C4-2B (cell line): ENCODE results near the gene GOLGA6L2.

ENCODE experiments used
- ZFX ChIP-seq: fragments of 450-650 bp; IDR thresholded peaks from 2 replicates; pipeline ENCODE4 v1.6.1; 2017
- TF ChIP-seq, protein P1 (sequence below): fragments of 450-650 bp; conservative IDR thresholded peaks from 2 replicates; pipeline ENCODE4 v1.5.1; 2017; ENCODE audit warnings: mild to moderate bottlenecking

DNA sequence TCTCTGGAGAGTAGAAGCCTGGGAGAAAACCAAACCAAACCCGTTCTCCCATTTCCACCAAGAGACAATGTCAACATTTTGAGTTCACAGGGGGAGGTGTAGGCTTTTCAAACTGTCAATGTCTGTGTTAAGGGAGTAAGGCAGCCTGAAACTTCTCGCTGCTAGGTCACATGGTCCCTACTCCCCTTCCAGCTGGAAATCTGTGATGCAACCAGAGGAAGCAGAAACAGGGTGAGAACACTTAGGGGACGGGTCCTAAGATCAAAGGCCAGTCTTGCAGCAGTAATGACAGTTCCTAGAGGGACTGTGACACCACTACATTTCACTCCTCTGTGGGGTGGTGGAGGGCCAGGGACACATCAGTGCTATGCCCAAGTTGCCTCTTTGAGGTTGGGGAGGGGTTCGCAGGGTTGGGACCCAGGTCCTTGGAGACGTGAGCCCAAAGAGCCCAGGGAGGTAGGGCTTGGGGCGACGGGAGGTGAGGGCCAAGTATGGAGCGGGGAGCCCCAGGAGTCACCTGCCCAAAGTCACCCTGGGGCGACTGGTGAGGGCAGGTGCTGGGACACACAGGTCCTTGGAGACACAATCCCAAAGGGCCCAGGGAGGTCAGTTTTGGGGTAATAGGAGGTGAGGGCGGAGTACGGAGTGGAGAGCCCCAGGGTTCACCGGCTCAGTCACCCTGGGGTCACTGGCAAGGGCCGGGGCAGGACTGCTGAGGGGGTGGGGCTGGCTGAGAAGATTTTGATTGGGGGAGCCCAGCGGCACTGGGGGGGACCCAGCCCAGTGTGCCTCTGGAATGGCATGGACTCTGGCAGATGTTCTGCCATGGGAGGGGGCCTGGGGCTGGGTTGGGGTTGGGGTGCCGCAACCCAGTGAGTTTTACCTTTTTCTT, 582 bp downstream of the GOLGA6L2 start:
- TF ChIP-seq, protein P1, sequence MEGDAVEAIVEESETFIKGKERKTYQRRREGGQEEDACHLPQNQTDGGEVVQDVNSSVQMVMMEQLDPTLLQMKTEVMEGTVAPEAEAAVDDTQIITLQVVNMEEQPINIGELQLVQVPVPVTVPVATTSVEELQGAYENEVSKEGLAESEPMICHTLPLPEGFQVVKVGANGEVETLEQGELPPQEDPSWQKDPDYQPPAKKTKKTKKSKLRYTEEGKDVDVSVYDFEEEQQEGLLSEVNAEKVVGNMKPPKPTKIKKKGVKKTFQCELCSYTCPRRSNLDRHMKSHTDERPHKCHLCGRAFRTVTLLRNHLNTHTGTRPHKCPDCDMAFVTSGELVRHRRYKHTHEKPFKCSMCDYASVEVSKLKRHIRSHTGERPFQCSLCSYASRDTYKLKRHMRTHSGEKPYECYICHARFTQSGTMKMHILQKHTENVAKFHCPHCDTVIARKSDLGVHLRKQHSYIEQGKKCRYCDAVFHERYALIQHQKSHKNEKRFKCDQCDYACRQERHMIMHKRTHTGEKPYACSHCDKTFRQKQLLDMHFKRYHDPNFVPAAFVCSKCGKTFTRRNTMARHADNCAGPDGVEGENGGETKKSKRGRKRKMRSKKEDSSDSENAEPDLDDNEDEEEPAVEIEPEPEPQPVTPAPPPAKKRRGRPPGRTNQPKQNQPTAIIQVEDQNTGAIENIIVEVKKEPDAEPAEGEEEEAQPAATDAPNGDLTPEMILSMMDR = no peak
- no peak for TF ChIP-seq ZFX
